Amniotic epithelial cell (primary cell): ENCODE measurements around the gene FUBP3.

Experiments
- DNase-seq: peaks from one replicate; pipeline ENCODE4 v3.0.0-alpha.2; 2010; ENCODE audit warnings: low read depth

FUBP3 gene

DNA sequence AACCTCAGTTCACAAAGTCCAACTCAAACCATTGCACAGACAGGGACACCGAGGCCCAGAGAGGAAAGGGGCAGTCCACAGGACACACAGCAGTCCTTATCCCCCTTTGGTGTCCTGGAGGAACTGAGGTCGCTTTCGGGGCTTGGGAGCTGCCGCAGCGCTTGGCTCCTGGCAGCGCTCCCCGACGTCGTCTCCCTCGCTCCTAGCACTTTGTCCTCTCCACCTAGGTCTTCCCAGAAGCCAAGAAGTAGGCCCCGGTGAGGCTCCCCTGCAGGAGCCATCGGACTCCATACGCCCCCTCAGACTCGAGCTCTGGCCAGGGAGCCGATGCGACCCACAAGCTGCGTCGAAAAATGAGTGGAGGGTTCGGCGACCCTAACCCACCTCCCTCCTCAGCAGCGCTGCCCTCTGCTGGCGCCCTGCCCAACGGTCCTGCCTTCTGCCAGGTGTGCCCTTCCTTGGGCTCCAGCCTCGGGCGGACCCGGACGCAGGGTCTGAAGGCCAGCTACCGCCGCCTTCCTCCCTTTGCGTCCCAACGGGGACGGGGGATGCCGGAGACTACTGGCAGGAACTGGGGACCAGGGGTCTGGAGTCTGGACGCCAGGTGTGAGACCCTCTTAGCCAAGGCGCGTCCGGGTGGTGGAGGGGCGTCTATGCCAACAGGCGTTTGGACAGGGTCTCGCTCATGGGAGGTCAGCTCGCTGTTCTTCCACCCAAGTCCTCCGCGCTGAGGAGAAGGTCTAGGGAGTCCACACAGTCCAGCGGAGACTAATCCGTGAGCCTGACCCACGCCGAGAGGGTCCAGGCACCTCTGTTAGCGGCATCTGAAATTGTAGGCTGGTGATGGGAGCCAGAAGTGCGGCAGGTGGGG, 83.0 kb downstream of the FUBP3 start:
- DNase-seq = no peak

DNA sequence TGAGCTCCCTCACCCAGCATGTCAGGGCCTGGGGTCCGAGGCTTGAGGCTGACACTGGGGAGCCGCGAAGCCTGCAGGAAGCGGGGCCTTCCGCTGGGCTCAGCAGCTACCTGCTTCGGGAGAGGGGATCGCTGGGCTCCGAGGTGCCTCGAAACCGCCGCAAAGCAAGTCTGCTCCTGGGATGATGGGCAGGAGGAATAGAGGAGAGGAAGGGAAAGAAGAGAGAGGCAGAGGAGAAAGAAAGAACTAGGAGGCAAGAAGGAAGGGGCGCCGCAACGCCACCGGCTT, 83.5 kb downstream of the FUBP3 start:
- no peak for DNase-seq

DNA sequence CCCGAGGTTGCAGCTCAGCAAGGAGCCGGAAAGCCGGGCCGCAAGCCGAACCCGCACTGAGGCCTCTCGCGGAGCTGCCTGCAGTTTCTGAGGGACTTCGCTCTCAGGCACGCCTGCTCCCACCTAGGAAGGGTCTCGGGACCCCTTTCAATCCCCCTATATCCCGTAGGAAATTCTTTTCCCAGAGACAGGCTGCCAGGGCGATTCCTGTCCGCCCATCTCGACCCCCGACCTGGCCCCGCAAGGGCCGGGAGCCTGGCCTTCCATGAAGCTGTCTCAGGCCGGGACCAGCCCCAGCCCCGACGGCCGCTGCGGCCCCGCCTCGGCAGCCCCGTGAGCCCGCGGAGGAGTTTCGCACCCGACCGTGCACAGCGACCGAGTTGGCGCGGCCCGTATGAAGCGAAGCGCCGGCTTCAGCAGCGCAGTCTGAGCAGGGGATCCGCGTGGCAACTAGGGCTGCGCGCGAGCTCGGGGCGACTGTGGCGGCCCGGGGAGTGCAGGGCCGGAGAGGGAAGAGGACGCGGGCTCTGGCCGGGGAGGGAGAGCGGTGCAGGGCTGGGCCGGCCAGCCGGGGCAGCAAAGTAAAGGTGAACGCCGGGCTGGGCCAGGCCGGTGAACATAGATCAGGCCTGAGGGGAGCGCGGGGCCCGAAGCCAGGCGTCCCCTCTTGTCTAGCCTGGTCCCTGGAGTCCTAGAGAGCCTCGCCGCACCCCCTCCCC, 84.0 kb downstream of the FUBP3 start:
- DNase-seq = no peak

DNA sequence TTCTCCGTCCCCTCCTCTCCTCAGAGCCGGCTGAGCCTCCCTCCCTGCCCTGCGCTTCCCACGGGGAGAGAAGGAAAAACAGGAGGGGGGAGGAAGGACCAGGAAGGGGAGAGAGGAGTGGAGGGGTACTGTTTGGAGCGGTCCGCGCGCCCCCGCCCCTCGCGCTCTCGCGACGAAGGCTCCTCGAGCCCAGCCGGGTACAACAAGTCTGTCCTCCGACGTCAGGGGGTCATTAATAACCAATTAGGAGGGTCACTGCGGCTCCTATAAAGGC, 84.5 kb downstream of the FUBP3 start:
- DNase-seq = no peak

DNA sequence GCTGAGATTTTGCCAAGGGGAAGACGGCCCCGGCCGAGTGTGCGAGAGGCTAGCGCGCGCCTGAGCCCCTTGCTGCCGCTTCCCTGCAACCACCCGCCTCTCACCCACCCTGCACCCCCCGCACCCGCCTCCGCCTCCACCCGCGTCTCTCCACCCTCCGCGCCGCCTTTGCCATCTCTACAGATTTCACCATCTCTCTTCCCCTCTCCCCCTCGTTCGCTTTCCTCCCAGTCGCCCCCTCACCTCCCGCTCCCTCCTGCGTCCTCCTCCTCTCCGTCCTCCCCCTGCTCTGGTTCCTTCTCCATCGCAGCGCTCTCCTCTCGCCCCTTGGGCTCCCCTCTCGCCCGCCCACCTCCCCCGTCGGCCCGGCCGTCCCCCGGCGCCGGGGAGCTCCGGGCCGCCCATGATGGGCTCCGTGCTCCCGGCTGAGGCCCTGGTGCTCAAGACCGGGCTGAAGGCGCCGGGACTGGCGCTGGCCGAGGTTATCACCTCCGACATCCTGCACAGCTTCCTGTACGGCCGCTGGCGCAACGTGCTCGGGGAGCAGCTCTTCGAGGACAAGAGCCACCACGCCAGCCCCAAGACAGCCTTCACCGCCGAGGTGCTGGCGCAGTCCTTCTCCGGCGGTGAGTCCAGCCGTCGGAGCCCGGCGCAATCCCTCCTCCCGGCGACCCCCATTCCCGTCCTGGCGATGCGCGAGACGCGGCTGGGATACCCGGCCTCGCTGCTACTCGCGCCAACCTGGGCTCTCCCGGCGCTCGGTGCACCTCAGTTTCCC, 85.1 kb downstream of the FUBP3 start, which contains the start of gene PRDM12:
Gene PRDM12 (plus strand): TSS at position 344 of the 778 bp plus-strand sequence. CDS start 60 bp downstream, at position 404.
- no peak for DNase-seq

- DNase-seq = no peak
Measured at GRCh38 chr9:130665029-130665430, 85.7 kb downstream of the FUBP3 start.

- DNase-seq = no peak
Measured at GRCh38 chr9:130665431-130666392, 86.3 kb downstream of the FUBP3 start.

- DNase-seq = no peak
Measured at GRCh38 chr9:130666393-130667119, 87.2 kb downstream of the FUBP3 start.

DNA sequence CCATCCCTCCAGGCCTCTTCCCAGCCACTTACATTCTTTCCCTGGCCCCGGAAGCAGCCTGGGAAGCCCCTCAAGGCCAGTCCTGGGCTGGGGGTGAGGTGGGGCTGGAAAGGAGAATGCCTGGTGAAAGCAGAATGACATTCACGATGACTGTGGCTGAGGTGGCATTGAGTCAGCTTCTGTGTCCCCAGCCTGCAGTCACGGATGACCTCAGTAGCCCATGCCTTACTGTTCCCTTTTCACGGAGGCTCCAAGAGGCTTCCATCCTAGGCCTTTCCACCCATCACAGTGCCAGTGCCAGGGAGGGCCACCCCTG, 87.7 kb downstream of the FUBP3 start:
- no peak for DNase-seq

GRCh38 chr9:130668196-130668595, 88.8 kb downstream of the FUBP3 start:
- DNase-seq = no peak

GRCh38 chr9:130668659-130669058, 89.3 kb downstream of the FUBP3 start:
- no peak for DNase-seq

GRCh38 chr9:130669965-130670364, 90.6 kb downstream of the FUBP3 start:
- DNase-seq = no peak

- no peak for DNase-seq
Measured at GRCh38 chr9:130670644-130671043, 91.3 kb downstream of the FUBP3 start.

DNA sequence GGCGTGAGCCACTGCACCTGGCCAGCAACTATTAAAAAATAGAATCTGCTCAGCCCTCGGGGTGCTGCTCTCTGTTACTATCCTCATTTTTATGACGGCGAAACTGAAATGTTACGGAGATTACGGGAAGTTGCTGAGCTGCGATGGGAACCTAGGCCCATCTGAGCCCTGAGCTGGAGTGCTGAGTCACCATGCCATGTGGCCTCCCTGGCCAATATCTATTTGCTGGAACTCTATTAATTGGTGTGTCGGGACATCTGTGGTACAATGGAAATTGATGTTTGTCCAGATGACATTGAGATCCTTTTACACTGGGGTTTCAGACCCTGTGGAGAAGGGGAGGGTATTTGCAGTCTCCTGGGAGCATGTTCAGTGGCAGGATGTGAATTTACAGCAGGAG, 93.1 kb downstream of the FUBP3 start:
- no peak for DNase-seq

GRCh38 chr9:130672933-130673615, 93.7 kb downstream of the FUBP3 start:
- no peak for DNase-seq

GRCh38 chr9:130675396-130675795, 96.0 kb downstream of the FUBP3 start:
- DNase-seq = no peak

DNA sequence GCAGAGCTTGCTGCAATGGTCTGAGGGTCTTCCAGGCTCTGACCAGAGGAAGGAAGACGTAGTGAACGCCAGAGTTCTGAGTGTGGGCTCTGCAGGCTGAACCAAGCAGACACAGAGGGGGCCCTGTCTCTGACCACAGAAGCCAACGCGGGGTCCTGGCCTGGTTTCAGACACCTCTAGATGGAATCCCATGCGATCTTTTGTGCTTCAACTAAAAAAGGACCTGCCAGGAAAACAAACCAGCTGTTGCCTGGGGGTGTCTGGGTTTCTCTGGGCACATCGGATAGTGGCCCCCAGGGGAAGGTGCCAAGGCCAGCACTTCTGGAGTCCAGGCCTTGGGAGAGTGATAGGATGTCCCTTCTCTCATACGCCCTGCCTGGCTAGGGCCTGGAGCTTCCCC, 97.9 kb downstream of the FUBP3 start:
- no peak for DNase-seq

DNA sequence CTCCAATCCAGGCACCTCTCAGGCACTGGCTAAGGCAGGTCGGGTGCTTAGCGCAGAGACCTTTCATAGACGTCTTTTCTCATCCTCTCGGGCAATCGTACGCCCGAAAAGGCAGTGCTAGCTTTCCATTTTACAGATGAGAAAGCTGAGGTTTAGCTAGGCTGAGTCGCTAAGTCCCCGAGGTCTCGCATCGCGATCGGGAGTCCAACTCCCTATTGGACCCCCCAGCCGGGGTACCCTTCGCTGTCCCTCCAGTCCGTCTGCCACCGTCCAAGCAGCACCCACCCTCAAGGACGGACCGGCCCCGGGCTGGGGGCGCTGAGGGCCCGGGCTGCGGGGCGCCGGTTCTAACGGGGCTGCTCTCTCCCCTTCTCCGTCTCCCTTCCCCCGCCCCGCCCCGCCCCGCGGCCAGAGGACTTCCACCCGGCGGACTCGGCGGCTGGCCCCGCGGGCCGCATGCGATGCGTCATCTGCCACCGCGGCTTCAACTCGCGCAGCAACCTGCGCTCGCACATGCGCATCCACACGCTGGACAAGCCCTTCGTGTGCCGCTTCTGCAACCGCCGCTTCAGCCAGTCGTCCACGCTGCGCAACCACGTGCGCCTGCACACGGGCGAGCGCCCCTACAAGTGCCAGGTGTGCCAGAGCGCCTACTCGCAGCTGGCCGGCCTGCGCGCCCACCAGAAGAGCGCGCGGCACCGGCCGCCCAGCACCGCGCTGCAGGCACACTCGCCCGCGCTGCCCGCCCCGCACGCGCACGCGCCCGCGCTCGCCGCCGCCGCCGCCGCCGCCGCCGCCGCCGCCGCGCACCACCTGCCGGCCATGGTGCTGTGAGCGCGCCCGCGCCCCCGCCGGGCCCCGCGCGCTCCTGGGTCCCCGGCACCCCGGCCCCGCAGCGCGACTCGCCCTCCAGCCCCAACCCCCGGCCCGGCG, 101.7 kb downstream of the FUBP3 start:
- DNase-seq = peak; percentile 85

GRCh38 chr9:130681769-130682420, 102.5 kb downstream of the FUBP3 start:
- DNase-seq = no peak
